ENCODE results near the gene ACLY. TPM values are rescaled to one million over a fixed set of nuclear protein-coding genes. Genes with fewer than 3 reads are reported as not detected.
A peak's percentile ranks its signal among the peaks of the same experiment; 100 is the strongest.

ACLY gene
- total and polyA plus RNA-seq, 2 of the 13 experiments (the other 11 are each of a cell fraction or from before 2014, with no cell fraction given), result 111 to 218 TPM

GRCh38 chr17:41965694-41966462 is 47.1 kb upstream of the ACLY start:
- in situ Hi-C loops (cut with HindIII; ENCODE audit: extremely low pct_ligation_motif_present, low pct_unique_long_range_greater_than_20kb) (loop anchor here (5.0 kb wide), 1 partner anchor 51 kb away; the partner anchor contains the start of gene DNAJC7), intact Hi-C loops (cut with micrococcal nuclease; ENCODE audit: unreplicated experiment) (no loop called here)
- peak overlapping the region; percentile 92 to 96 (median 93) for H3K4me3 ChIP-seq (replicated peaks in 1 of 3; ENCODE audit: insufficient read depth in 1 of 3, low read depth in 2 of 3, low read length in 3 of 3)
- DNase-seq (ENCODE audit: low spot score) (peak; percentile 88), FAIRE-seq (peak; percentile 98), ATAC-seq (peak; percentile 77)
- ChIA-PET POLR2A (interaction anchor here (0.6 to 9.0 kb wide), 36 partner anchors 8 to 1929 kb away, joined by 3 to 180 read pairs (median 4); partner anchors contain the start of genes ACLY, DHX58, DNAJC7 and JUP), CTCF (ENCODE audit: low intra/inter-chr PET ratio, low total read pairs) (interaction anchor here (1.2 kb wide), 1 partner anchor 63 kb away, joined by 3 read pairs; no protein-coding TSS in a partner anchor)
- H3K79me2 ChIP-seq (ENCODE audit: insufficient read depth, low read length), result peaks cover 38% of the 10 kb centered on the region
- 5% methylated on average over 17 of the region's 18 CpGs for WGBS (ENCODE audit: low lambda C conversion rate)
- H3K9me3 ChIP-seq (ENCODE audit: low read length), result no peaks in the 10 kb centered on the region
- H3K4me2 ChIP-seq (ENCODE audit: low read depth, low read length), result peak overlapping the region; percentile 100
- H3K27me3 ChIP-seq (ENCODE audit: control insufficient read depth in 1 of 2, insufficient read depth in 2 of 2, low read length in 2 of 2), result peaks cover 3 to 18% of the 10 kb centered on the region in 2 experiments; a peak in 4 of 5 replicates
- H3K9ac ChIP-seq (ENCODE audit: insufficient read depth, low read depth, low read length), result peak overlapping the region; percentile 98
- H3K36me3 ChIP-seq (replicated peaks in 1 of 2; ENCODE audit: control insufficient read depth in 1 of 2, insufficient read depth in 2 of 2, low read length in 2 of 2), result peaks cover 7 to 21% of the 10 kb centered on the region in 2 experiments
- peaks cover 73% of the 10 kb centered on the region for H3K4me1 ChIP-seq (ENCODE audit: insufficient read depth, low read length)
- H2AFZ ChIP-seq (ENCODE audit: low read length), result no peak overlapping the region
- peaks cover 4% of the 10 kb centered on the region; the same call in 1 of the 2 replicates for H4K20me1 ChIP-seq (ENCODE audit: insufficient read depth, low read length)
- no TSS peak for BruUV-seq (replicated peaks)
- H3K27ac ChIP-seq (ENCODE audit: extremely low read length, insufficient read depth, low read length), result peak overlapping the region; percentile 58
- TF ChIP-seq ZNF101 (CRISPR knock-in tag; IDR thresholded peaks at IDR 0.05; ENCODE audit: borderline replicate concordance, low read depth), result no peak
- TF ChIP-seq PBX2 (CRISPR knock-in tag; IDR thresholded peaks at IDR 0.05), result no peak
- 0 out of 2 replicates have a peak, but pooled peaks have one; percentile 59 for TF ChIP-seq HIVEP1 (CRISPR knock-in tag; IDR thresholded peaks at IDR 0.05)
- TF ChIP-seq PHF21A (CRISPR knock-in tag; IDR thresholded peaks at IDR 0.05), result no peak
- no peak for TF ChIP-seq RBAK (CRISPR knock-in tag; IDR thresholded peaks at IDR 0.05)
- TF ChIP-seq CTCF (CRISPR knock-in tag; IDR thresholded peaks at IDR 0.05), result peak; percentile 58
- TF ChIP-seq MTERF4 (CRISPR knock-in tag; IDR thresholded peaks at IDR 0.05), result no peak
- 0 out of 2 replicates have a peak, but pooled peaks have one; percentile 6 for TF ChIP-seq FOXA3 (CRISPR knock-in tag; IDR thresholded peaks at IDR 0.05)
- TF ChIP-seq ZNF724P (CRISPR knock-in tag; IDR thresholded peaks at IDR 0.05; ENCODE audit: borderline replicate concordance), result peak; percentile 78; the same call in 1 of the 2 replicates
- TF ChIP-seq HDAC6 (IDR thresholded peaks at IDR 0.05; ENCODE audit: low read depth, low read length), result no peak
- TF ChIP-seq MYPOP (CRISPR knock-in tag; IDR thresholded peaks at IDR 0.05), result no peak
- TF ChIP-seq RNF219 (CRISPR knock-in tag; IDR thresholded peaks at IDR 0.05), result 0 out of 2 replicates have a peak, but pooled peaks have one; percentile 66
- no peak for TF ChIP-seq TERF1 (CRISPR knock-in tag; IDR thresholded peaks at IDR 0.05)

All from HepG2 (cell line).